Activated T-cell treated with anti-CD3 and anti-CD28 coated beads, Interleukin-2, amount 50 U/mL, for 4 hours (primary cell): ENCODE results near the gene DNTT. TPM values are rescaled to one million over a fixed set of nuclear protein-coding genes. Genes with fewer than 3 reads are reported as not detected.
A peak's percentile ranks its signal among the peaks of the same experiment; 100 is the strongest.

Source experiments
- ATAC-seq, 2 donors: fragments of 200-7000 bp; cut with Tn5 transposase; one replicate each; pipeline ENCODE4 v1.10.0; 2021
- DNase-seq: peaks from one replicate; pipeline ENCODE4 v3.0.0-alpha.2; 2020
- H3K27me3 Mint-ChIP-seq: one replicate; pipeline ENCODE4 v1.8.0; 2021; ENCODE audit warnings: low read depth, mixed read lengths
- H3K36me3 Mint-ChIP-seq: one replicate; pipeline ENCODE4 v1.8.0; 2022; ENCODE audit warnings: mixed read lengths; ENCODE audit not compliant: insufficient read depth
- H3K4me1 Mint-ChIP-seq: one replicate; pipeline ENCODE4 v1.8.0; 2021; ENCODE audit warnings: low read depth, mixed read lengths
- H3K4me3 Mint-ChIP-seq: one replicate; pipeline ENCODE4 v1.8.0; 2021; ENCODE audit warnings: mild to moderate bottlenecking, moderate library complexity, mixed read lengths
- H3K9me3 Mint-ChIP-seq: one replicate; pipeline ENCODE4 v1.8.0; 2021; ENCODE audit warnings: mixed read lengths
- total RNA-seq, 3 donors: library from RNA; stranded (reverse); gene quantifications; one replicate each; pipeline ENCODE4 v1.2.1, GENCODE V29; 2021

Gene DNTT
- total RNA-seq, 3 donors from 2014 or later = not detected

DNA sequence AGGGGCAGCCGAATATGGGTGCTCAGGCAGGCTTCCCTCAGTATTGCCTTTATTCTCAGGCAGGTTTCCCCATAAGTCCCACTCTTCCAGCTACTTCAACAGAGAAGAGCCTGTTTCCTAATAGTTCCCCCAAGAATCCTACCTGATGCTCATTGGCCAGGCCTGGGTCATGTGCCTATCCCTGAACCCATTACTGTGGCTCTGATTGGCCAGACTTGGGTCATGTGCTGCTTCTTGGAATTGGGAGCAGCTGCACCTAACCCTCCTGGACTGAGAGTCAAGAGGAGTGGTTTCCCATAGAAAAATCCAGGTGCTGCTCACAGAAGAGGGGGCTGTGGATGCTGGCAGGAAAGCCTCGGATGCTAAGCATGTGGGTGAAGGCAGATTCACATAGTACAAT lies 32.9 kb downstream of the DNTT start:
- DNase-seq (no peak), ATAC-seq (no peak)
- Mint-ChIP-seq H3K36me3 (no peaks in the 10 kb centered on the region), H3K4me1 (peaks cover 15% of the 10 kb centered on the region), H3K27me3 (peaks cover 15% of the 10 kb centered on the region), H3K9me3 (no peaks in the 10 kb centered on the region), H3K4me3 (no peak overlapping the region)

DNA sequence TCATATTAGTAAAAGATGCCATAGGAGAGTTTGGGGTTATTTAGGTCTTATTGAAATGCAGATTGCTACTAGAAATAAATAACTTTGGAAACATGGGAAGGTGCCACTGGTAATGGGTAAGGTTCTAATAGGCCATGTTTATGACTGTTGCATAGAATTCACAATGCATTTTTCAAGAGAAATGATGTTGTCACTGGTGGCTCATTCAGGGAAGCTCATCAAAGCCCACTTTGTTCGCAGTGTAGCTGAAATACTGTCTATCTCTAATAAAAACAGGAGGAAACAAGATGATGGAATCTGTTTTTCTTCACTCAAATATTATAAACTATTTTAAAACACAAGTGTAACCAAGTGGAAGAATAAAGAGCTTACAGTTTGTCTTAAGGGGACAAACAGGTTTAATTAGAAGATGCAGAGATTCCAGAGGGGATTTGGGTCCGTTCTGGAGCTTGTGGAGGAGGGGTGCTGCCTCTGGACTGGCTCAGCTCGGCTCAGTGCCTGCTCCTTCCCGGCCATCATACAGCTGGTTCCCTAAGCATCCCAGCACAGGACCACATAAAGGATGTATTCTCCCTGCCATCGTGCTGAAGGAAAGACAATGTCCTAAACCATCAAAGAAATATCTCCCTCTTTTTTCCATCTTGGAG lies 34.2 kb downstream of the DNTT start:
- ATAC-seq (no peak), DNase-seq (no peak)
- peaks cover 10% of the 10 kb centered on the region for H3K27me3 Mint-ChIP-seq
- no peak overlapping the region for H3K4me3 Mint-ChIP-seq
- no peaks in the 10 kb centered on the region for H3K9me3 Mint-ChIP-seq
- H3K4me1 Mint-ChIP-seq = peaks cover 4% of the 10 kb centered on the region
- no peaks in the 10 kb centered on the region for H3K36me3 Mint-ChIP-seq

DNA sequence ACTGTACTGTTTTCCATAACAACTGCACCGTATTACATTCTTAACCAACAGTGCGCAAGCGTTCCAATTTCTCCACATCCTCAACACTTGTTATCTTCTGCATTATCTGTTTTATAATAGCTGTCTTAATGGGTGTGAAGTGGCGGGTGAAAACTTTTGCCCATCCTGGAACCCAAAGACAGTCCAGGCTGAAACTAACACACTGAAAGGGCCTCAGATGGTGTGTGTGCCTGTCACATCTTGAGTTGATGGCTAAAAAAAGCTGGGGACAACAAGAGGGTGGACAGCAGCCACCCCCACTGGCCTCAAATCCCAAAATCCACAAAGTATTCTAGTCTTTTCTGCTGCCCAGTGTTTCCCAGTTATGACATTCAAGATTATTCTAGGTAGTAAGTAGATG lies 35.1 kb downstream of the DNTT start:
- DNase-seq (no peak), ATAC-seq (no peak)
- no peak overlapping the region for H3K4me3 Mint-ChIP-seq
- H3K9me3 Mint-ChIP-seq = no peaks in the 10 kb centered on the region
- H3K4me1 Mint-ChIP-seq = no peaks in the 10 kb centered on the region
- no peaks in the 10 kb centered on the region for H3K36me3 Mint-ChIP-seq
- H3K27me3 Mint-ChIP-seq = peaks cover 11% of the 10 kb centered on the region

GRCh38 chr10:96339956-96340904 lies 36.0 kb downstream of the DNTT start:
- Mint-ChIP-seq H3K4me3 (no peak overlapping the region), H3K36me3 (no peaks in the 10 kb centered on the region), H3K27me3 (peaks cover 13% of the 10 kb centered on the region), H3K9me3 (no peaks in the 10 kb centered on the region), H3K4me1 (no peaks in the 10 kb centered on the region)
- ATAC-seq (peak; percentile 65 to 79), DNase-seq (peak; percentile 32)

GRCh38 chr10:96341219-96342182 lies 37.3 kb downstream of the DNTT start:
- no peaks in the 10 kb centered on the region for H3K4me1 Mint-ChIP-seq
- peaks cover 7% of the 10 kb centered on the region for H3K9me3 Mint-ChIP-seq
- H3K36me3 Mint-ChIP-seq = no peaks in the 10 kb centered on the region
- DNase-seq (no peak), ATAC-seq (peak; percentile 58 to 79)
- no peak overlapping the region for H3K4me3 Mint-ChIP-seq
- peaks cover 15% of the 10 kb centered on the region for H3K27me3 Mint-ChIP-seq

DNA sequence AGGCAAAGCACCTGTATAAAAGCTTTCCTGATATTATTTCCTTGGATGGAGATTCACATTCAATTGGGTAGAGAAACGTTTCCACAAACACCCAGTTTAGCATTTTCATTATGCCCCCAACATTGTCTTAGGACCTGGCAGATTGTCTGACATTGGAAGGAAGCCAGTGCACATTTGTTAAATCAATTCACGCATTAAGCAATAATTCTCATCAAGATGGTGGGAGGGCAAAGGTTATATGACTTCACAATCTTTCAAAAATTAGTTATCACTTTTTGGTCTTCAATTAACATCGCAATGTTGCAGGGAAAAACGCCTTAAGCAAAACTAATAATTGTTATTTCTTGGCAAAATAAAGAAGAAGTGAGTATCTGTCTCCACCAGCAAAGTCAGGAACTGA lies 38.2 kb downstream of the DNTT start:
- ATAC-seq = no peak
- no peaks in the 10 kb centered on the region for H3K36me3 Mint-ChIP-seq

DNA sequence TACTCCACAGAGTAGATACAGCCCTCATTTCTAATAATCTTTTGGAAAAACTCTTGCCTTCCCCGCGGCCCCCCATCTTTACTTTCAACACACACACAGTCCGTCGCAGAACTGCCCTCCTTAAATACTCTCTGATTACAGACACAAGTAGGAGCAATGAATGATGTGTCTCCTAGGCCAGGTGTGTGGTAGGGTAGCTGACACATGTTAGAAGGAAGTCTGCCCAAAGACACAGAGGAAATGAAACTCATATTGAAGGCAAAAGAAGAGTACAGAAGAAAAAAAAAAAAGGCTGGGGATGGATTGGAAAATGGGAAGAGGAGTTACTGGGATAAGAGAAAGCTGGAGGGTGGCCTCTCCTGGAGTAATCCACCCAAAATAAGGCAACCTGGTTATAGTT lies 39.9 kb downstream of the DNTT start:
- Mint-ChIP-seq H3K36me3 (no peaks in the 10 kb centered on the region), H3K4me3 (no peak overlapping the region), H3K9me3 (peaks cover 8% of the 10 kb centered on the region), H3K27me3 (peaks cover 17% of the 10 kb centered on the region), H3K4me1 (no peaks in the 10 kb centered on the region)
- DNase-seq (no peak), ATAC-seq (no peak)

More for the DNA sequence above, 38.2 kb downstream of the DNTT start:
- no peak for DNase-seq
- Mint-ChIP-seq H3K27me3 (peaks cover 15% of the 10 kb centered on the region), H3K9me3 (peaks cover 8% of the 10 kb centered on the region), H3K4me3 (no peak overlapping the region), H3K4me1 (no peaks in the 10 kb centered on the region)

GRCh38 chr10:96345222-96345621 lies 41.0 kb downstream of the DNTT start:
- ATAC-seq (no peak), DNase-seq (no peak)
- Mint-ChIP-seq H3K9me3 (peaks cover 8% of the 10 kb centered on the region), H3K36me3 (no peaks in the 10 kb centered on the region), H3K4me1 (no peaks in the 10 kb centered on the region), H3K4me3 (no peak overlapping the region), H3K27me3 (peaks cover 21% of the 10 kb centered on the region)

DNA sequence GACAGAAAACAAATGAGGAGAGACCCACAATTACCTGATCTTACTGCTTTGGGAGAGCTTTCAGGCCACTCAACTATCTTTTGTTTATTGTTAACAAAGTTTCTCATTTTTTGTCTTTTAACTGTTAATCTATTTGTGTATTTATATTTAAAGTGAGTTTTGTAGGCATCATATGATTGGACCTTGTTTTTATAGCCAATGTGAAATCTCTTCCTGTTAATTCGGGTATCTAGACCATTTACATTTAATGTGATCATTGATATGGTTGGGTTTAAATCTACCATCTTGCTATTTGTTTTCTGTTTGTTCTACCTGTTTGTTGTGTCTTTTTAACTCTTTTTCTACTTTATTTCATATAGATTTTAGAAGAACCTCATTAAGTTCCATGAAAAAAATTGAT lies 42.1 kb downstream of the DNTT start:
- Mint-ChIP-seq H3K36me3 (no peaks in the 10 kb centered on the region), H3K9me3 (peaks cover 8% of the 10 kb centered on the region), H3K27me3 (peaks cover 21% of the 10 kb centered on the region), H3K4me1 (no peaks in the 10 kb centered on the region), H3K4me3 (no peak overlapping the region)
- DNase-seq (no peak), ATAC-seq (no peak)

DNA sequence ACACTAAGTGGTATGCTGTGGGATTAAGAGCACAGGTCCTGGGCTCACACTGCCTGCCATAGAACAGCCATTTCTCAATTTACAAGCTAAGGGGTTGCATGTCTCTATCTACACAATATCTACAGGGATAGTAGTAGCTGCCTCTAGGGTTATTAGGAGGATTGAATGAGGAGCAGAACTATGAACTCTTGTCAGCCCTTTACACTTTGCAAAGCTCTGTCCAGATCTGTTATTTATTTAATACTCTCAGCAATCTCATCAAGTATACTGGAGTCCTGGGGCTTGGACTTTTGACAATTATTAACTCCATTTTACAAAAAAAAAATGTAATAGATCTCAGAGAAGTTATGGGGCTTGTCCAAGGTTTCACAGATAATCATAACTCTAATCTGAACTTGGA lies 47.8 kb downstream of the DNTT start:
- no peak for ATAC-seq
- DNase-seq = no peak
- no peaks in the 10 kb centered on the region for H3K36me3 Mint-ChIP-seq
- no peaks in the 10 kb centered on the region for H3K9me3 Mint-ChIP-seq
- H3K4me3 Mint-ChIP-seq = no peak overlapping the region
- peaks cover 23% of the 10 kb centered on the region for H3K27me3 Mint-ChIP-seq
- no peaks in the 10 kb centered on the region for H3K4me1 Mint-ChIP-seq

GRCh38 chr10:96352582-96352981 lies 48.3 kb downstream of the DNTT start:
- ATAC-seq = no peak
- no peak for DNase-seq
- Mint-ChIP-seq H3K4me3 (no peak overlapping the region), H3K36me3 (no peaks in the 10 kb centered on the region), H3K9me3 (no peaks in the 10 kb centered on the region), H3K27me3 (peaks cover 23% of the 10 kb centered on the region), H3K4me1 (no peaks in the 10 kb centered on the region)

GRCh38 chr10:96357038-96357620 lies 52.9 kb downstream of the DNTT start:
- Mint-ChIP-seq H3K27me3 (peaks cover 28% of the 10 kb centered on the region), H3K4me3 (no peak overlapping the region), H3K4me1 (no peaks in the 10 kb centered on the region), H3K9me3 (no peaks in the 10 kb centered on the region), H3K36me3 (no peaks in the 10 kb centered on the region)
- ATAC-seq (no peak), DNase-seq (no peak)

- Mint-ChIP-seq H3K36me3 (no peaks in the 10 kb centered on the region), H3K4me1 (no peaks in the 10 kb centered on the region), H3K9me3 (no peaks in the 10 kb centered on the region), H3K27me3 (peaks cover 22% of the 10 kb centered on the region), H3K4me3 (no peak within 1 kb of the TSS)
- ATAC-seq (no peak), DNase-seq (no peak)
Observed at GRCh38 chr10:96358851-96359540, 54.8 kb downstream of the DNTT start, which contains the start of gene OPALIN. OPALIN (minus strand) TSS chr10:96359002; CDS start chr10:96358896, 106 bp downstream.
